GM12874 (cell line): ENCODE results near the gene IL27RA.

ENCODE experiments used
- CTCF ChIP-seq: IDR thresholded peaks from 2 replicates; pipeline ENCODE4 v1.5.1; 2011; ENCODE audit warnings: low read depth, mild to moderate bottlenecking, control low read depth, low read length, moderate library complexity; ENCODE audit not compliant: insufficient read depth

IL27RA gene

GRCh38 chr19:14091813-14092462, 60.4 kb downstream of the IL27RA start:
- TF ChIP-seq CTCF, result peak; percentile 35

- TF ChIP-seq CTCF, result no peak
Measured at GRCh38 chr19:14093117-14093823, 61.7 kb downstream of the IL27RA start.

- no peak for TF ChIP-seq CTCF
Measured at GRCh38 chr19:14094854-14095253, 63.3 kb downstream of the IL27RA start.

- TF ChIP-seq CTCF, result no peak
Measured at GRCh38 chr19:14096272-14096992, 64.9 kb downstream of the IL27RA start.

GRCh38 chr19:14097532-14098151, 66.1 kb downstream of the IL27RA start:
- 0 out of 2 replicates have a peak, but pooled peaks have one; percentile 3 for TF ChIP-seq CTCF

- TF ChIP-seq CTCF, result no peak
Measured at GRCh38 chr19:14101003-14101545, 69.5 kb downstream of the IL27RA start.
